Lower lobe of right lung (tissue), 2 donors: ENCODE data around the gene NEDD9. TPM values are rescaled to one million over a fixed set of nuclear protein-coding genes. Genes with fewer than 3 reads are reported as not detected.

Experiments used
- ATAC-seq, 2 donors: fragments of 200-7000 bp; cut with Tn5 transposase; one replicate each; pipeline ENCODE4 v1.9.1; 2020 to 2022; ENCODE audit warnings: mild to moderate bottlenecking in 2 of 2, moderate library complexity in 2 of 2
- DNase-seq: peaks from one replicate; pipeline ENCODE4 v3.0.0-alpha.2; 2020
- H3K27ac ChIP-seq: fragments of 200-600 bp; one replicate; pipeline ENCODE4 v1.8.0; 2022
- H3K27me3 ChIP-seq: fragments of 200-600 bp; one replicate; pipeline ENCODE4 v1.8.0; 2022; ENCODE audit warnings: low read depth
- H3K36me3 ChIP-seq: fragments of 200-600 bp; one replicate; pipeline ENCODE4 v1.8.0; 2022; ENCODE audit warnings: mild to moderate bottlenecking
- H3K4me1 ChIP-seq: fragments of 200-600 bp; one replicate; pipeline ENCODE4 v1.8.0; 2022
- H3K4me3 ChIP-seq: fragments of 200-600 bp; one replicate; pipeline ENCODE4 v1.8.0; 2022; ENCODE audit warnings: mild to moderate bottlenecking
- H3K9me3 ChIP-seq: fragments of 200-600 bp; one replicate; pipeline ENCODE4 v1.8.0; 2022
- intact Hi-C: fragments of 100-400 bp; cut with DNase I; formaldehyde crosslinking; loops from one replicate; pipeline ENCODE4 v1.11.0; 2022
- total RNA-seq: library from RNA; stranded (reverse); fragmentation: NEBNext Ultra II Directional; extraction: Animal tissue kit (Norgen Biotek cat#: 25700); gene quantifications from one replicate; pipeline ENCODE4 v1.2.1, GENCODE V29; 2021
- TF ChIP-seq, protein P1 (sequence below): fragments of 200-600 bp; IDR thresholded peaks from one replicate; pipeline ENCODE4 v1.8.0; 2022; ENCODE audit warnings: antibody characterized with exemption, mild to moderate bottlenecking
- donor health status: DM: no; HTN: yes; CAD: no; lungs with severe emphysema.

NEDD9 gene
- total RNA-seq, 1 donor from 2014 or later, result 127 TPM

- intact Hi-C loops, result no loop called here
- ATAC-seq (no peak), DNase-seq (no peak)
- no peaks in the 10 kb centered on the region for H3K9me3 ChIP-seq
- TF ChIP-seq, protein P1, sequence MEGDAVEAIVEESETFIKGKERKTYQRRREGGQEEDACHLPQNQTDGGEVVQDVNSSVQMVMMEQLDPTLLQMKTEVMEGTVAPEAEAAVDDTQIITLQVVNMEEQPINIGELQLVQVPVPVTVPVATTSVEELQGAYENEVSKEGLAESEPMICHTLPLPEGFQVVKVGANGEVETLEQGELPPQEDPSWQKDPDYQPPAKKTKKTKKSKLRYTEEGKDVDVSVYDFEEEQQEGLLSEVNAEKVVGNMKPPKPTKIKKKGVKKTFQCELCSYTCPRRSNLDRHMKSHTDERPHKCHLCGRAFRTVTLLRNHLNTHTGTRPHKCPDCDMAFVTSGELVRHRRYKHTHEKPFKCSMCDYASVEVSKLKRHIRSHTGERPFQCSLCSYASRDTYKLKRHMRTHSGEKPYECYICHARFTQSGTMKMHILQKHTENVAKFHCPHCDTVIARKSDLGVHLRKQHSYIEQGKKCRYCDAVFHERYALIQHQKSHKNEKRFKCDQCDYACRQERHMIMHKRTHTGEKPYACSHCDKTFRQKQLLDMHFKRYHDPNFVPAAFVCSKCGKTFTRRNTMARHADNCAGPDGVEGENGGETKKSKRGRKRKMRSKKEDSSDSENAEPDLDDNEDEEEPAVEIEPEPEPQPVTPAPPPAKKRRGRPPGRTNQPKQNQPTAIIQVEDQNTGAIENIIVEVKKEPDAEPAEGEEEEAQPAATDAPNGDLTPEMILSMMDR, result no peak
- peak overlapping the region; percentile 68 for H3K27ac ChIP-seq
- no peaks in the 10 kb centered on the region for H3K36me3 ChIP-seq
- H3K27me3 ChIP-seq, result no peaks in the 10 kb centered on the region
- peaks cover 10% of the 10 kb centered on the region for H3K4me1 ChIP-seq
- no peak overlapping the region for H3K4me3 ChIP-seq
Measured at GRCh38 chr6:11242711-11243110, 10.2 kb upstream of the NEDD9 start.

DNA sequence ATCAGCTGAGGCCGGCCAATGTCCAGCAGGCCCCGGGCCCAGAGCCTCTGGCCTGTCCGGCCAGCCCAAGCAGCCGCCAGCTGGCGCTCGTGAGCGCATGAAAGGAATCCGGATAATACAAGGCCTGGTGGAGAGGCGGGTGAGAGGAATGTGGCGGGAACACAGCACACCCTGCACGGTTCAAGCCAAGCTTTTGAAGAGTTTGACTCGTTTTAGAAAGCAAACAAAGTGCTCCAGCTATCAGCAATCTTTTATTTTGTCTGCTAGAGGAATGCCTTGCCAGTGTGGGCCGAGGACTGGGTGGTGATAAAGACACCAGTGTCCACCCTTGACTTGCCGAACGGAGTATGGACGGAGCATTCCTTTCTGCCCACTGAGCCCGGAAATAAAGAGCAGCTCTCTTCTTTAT is 9.3 kb upstream of the NEDD9 start:
- intact Hi-C loops, result no loop called here
- Histone ChIP-seq H3K4me3 (no peak overlapping the region), H3K9me3 (no peaks in the 10 kb centered on the region), H3K27ac (peak overlapping the region; percentile 68), H3K36me3 (no peaks in the 10 kb centered on the region), H3K27me3 (no peaks in the 10 kb centered on the region), H3K4me1 (peaks cover 16% of the 10 kb centered on the region)
- TF ChIP-seq, protein P1, result peak; percentile 78
- DNase-seq (peak; percentile 90), ATAC-seq (peak; percentile 98)

- intact Hi-C loops, result no loop called here
- Histone ChIP-seq H3K27me3 (no peaks in the 10 kb centered on the region), H3K9me3 (no peaks in the 10 kb centered on the region), H3K4me3 (no peak overlapping the region), H3K36me3 (no peaks in the 10 kb centered on the region), H3K4me1 (peaks cover 22% of the 10 kb centered on the region), H3K27ac (peak overlapping the region; percentile 64)
- TF ChIP-seq, protein P1, result no peak
- peak in 1 of 2 donors; percentile 32 for ATAC-seq
- DNase-seq, result no peak
Measured at GRCh38 chr6:11241154-11241792, 8.8 kb upstream of the NEDD9 start.

DNA sequence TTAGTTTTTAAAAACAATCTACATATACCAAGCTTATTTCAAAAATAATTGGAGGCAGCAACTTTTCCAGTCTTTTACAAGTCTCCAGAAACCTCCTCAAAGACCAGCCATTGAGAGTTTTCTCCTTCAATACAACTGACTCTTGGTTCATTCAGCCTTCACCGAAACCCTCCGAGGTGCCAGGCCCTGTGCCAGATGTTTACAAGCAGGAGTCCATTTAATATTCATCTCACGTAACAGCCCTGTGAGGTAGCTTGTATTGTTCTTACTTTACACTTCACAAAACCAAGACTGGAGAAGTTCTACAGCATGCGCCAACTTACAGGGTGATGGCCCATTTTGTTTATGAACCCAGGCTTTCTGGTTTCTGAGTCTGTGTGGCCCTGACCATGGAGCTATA is 5.5 kb upstream of the NEDD9 start:
- intact Hi-C loops, result no loop called here

GRCh38 chr6:11237428-11237827 is 5.0 kb upstream of the NEDD9 start:
- Histone ChIP-seq H3K4me3 (no peak overlapping the region), H3K36me3 (no peaks in the 10 kb centered on the region), H3K27ac (no peak overlapping the region), H3K9me3 (no peaks in the 10 kb centered on the region), H3K27me3 (no peaks in the 10 kb centered on the region), H3K4me1 (peaks cover 50% of the 10 kb centered on the region)
- TF ChIP-seq, protein P1, result no peak
- ATAC-seq (no peak), DNase-seq (no peak)
- intact Hi-C loops, result no loop called here

More for the DNA sequence above, 5.5 kb upstream of the NEDD9 start:
- Histone ChIP-seq H3K9me3 (no peaks in the 10 kb centered on the region), H3K36me3 (no peaks in the 10 kb centered on the region), H3K4me3 (no peak overlapping the region), H3K27ac (no peak overlapping the region), H3K27me3 (no peaks in the 10 kb centered on the region), H3K4me1 (peaks cover 54% of the 10 kb centered on the region)
- ATAC-seq (no peak), DNase-seq (no peak)
- TF ChIP-seq, protein P1, result no peak
